Astrocyte (in vitro differentiated cells and primary cell): Measurements from ENCODE around the gene JAG2.

Experiments used
- CTCF ChIP-seq: IDR thresholded peaks from 2 replicates; pipeline ENCODE4 v1.5.1; 2011; ENCODE audit warnings: low read depth, mild to moderate bottlenecking, inconsistent platforms, low read length, moderate library complexity; ENCODE audit not compliant: insufficient read depth
- EZH2 ChIP-seq: IDR thresholded peaks from 2 replicates; pipeline ENCODE4 v1.6.1; 2012; ENCODE audit warnings: mild to moderate bottlenecking, low read length, inconsistent platforms; ENCODE audit not compliant: insufficient read depth

GRCh38 chr14:105196265-105196960 lies 27.8 kb upstream of the JAG2 start:
- TF ChIP-seq CTCF (no peak), EZH2 (peak; percentile 75)
